Osteoblast (primary cell): ENCODE results near the gene BRMS1L. TPM values are rescaled to one million over a fixed set of nuclear protein-coding genes. Genes with fewer than 3 reads are reported as not detected.

ENCODE experiments used
- DNase-seq: peaks from one replicate; pipeline ENCODE4 v3.0.0; 2011; ENCODE audit warnings: low spot score, mixed read lengths; ENCODE audit not compliant: insufficient read length; ENCODE audit errors: missing footprints
- H2AFZ ChIP-seq: 2 replicates; pipeline ENCODE4 v1.6.0; 2011; ENCODE audit warnings: mild to moderate bottlenecking, low read length
- H3K27ac ChIP-seq: 2 replicates; pipeline ENCODE4 v1.5.1; 2011; ENCODE audit warnings: mild to moderate bottlenecking, low read depth, low read length, moderate library complexity
- H3K27me3 ChIP-seq: 2 replicates; pipeline ENCODE4 v1.6.0; 2012; ENCODE audit warnings: mild to moderate bottlenecking, control low read depth, inconsistent platforms, low read length, moderate library complexity; ENCODE audit not compliant: insufficient read depth
- H3K36me3 ChIP-seq: 2 replicates; pipeline ENCODE4 v1.5.1; 2011; ENCODE audit warnings: mild to moderate bottlenecking, low read length, control low read depth, moderate library complexity; ENCODE audit not compliant: insufficient read depth
- H3K4me1 ChIP-seq: 2 replicates; pipeline ENCODE4 v1.5.1; 2011; ENCODE audit warnings: mild to moderate bottlenecking, low read length, control low read depth, moderate library complexity; ENCODE audit not compliant: insufficient read depth
- H3K4me2 ChIP-seq: 2 replicates; pipeline ENCODE4 v1.6.0; 2011; ENCODE audit warnings: mild to moderate bottlenecking, low read length; ENCODE audit not compliant: insufficient read depth
- H3K4me3 ChIP-seq: fragments of 200-600 bp; sonication (generic); 3 replicates; pipeline ENCODE4 v1.5.1; 2012; ENCODE audit warnings: mild to moderate bottlenecking, low read length, inconsistent platforms; ENCODE audit not compliant: insufficient read depth
- H3K79me2 ChIP-seq: 2 replicates; pipeline ENCODE4 v1.6.0; 2012; ENCODE audit warnings: mild to moderate bottlenecking, low read length, control low read depth, inconsistent platforms; ENCODE audit not compliant: insufficient read depth
- H3K9me3 ChIP-seq: 2 replicates; pipeline ENCODE4 v1.5.1; 2011; ENCODE audit warnings: low read depth, low read length, control low read depth
- H4K20me1 ChIP-seq: 2 replicates; pipeline ENCODE4 v1.6.0; 2012; ENCODE audit warnings: mild to moderate bottlenecking, low read length, control low read depth; ENCODE audit not compliant: insufficient read depth
- total RNA-seq: library from RNA; depleted of rRNA; stranded (reverse); fragments of >200 nt; gene quantifications from 2 replicates; pipeline ENCODE4 v1.2.3, GENCODE V29; 2012
- TF ChIP-seq, protein P1 (sequence below): IDR thresholded peaks from 2 replicates; pipeline ENCODE4 v1.5.1; 2011; ENCODE audit warnings: mild to moderate bottlenecking, low read depth, low read length, moderate library complexity; ENCODE audit errors: extremely low read depth

The BRMS1L gene
- total RNA-seq, 1 donor, result 3.6 TPM

DNA sequence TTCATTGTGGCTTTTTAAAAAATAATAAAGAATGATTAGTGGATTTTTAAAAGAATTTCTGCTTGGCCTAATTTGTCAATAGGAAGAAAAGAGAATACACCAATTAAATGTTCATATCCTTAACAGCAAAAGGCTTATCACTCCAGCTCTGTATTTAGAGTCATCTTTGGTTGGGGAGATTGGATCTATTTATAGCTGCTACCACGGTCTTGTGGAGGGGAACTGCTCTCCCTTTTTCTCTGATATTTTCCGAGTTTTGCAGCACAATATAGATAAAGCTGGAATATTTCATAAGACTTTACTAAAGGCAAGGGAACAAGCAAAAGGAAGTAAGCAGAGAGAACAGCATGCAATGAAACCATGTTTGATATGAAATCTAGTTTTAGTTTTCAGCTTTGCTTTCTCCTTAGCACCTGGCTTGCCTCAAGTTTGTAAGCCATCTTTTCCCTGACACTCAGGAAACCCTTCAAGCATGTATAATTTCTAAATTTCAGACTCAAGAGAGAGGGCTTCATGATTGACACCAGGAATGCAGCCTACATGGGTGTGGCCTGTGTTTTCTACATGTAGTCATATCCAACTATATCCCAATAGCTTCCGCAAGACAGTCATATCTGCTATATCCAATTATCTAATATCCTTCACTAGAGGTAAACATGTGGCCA, 35.2 kb downstream of the BRMS1L start:
- H4K20me1 ChIP-seq, result no peaks in the 10 kb centered on the region
- H3K27me3 ChIP-seq, result no peaks in the 10 kb centered on the region
- TF ChIP-seq, protein P1, sequence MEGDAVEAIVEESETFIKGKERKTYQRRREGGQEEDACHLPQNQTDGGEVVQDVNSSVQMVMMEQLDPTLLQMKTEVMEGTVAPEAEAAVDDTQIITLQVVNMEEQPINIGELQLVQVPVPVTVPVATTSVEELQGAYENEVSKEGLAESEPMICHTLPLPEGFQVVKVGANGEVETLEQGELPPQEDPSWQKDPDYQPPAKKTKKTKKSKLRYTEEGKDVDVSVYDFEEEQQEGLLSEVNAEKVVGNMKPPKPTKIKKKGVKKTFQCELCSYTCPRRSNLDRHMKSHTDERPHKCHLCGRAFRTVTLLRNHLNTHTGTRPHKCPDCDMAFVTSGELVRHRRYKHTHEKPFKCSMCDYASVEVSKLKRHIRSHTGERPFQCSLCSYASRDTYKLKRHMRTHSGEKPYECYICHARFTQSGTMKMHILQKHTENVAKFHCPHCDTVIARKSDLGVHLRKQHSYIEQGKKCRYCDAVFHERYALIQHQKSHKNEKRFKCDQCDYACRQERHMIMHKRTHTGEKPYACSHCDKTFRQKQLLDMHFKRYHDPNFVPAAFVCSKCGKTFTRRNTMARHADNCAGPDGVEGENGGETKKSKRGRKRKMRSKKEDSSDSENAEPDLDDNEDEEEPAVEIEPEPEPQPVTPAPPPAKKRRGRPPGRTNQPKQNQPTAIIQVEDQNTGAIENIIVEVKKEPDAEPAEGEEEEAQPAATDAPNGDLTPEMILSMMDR, result no peak
- no peak overlapping the region for H2AFZ ChIP-seq
- no peaks in the 10 kb centered on the region for H3K79me2 ChIP-seq
- H3K36me3 ChIP-seq, result no peaks in the 10 kb centered on the region
- DNase-seq, result no peak
- H3K27ac ChIP-seq, result no peak overlapping the region
- H3K4me1 ChIP-seq, result no peaks in the 10 kb centered on the region
- H3K4me3 ChIP-seq, result no peak overlapping the region
- H3K9me3 ChIP-seq, result no peaks in the 10 kb centered on the region
- no peak overlapping the region for H3K4me2 ChIP-seq

GRCh38 chr14:35865611-35866324, 39.6 kb downstream of the BRMS1L start:
- Histone ChIP-seq H3K4me2 (no peak overlapping the region), H3K9me3 (no peaks in the 10 kb centered on the region), H3K4me3 (no peak overlapping the region), H3K36me3 (no peaks in the 10 kb centered on the region), H2AFZ (no peak overlapping the region), H3K27ac (no peak overlapping the region), H3K79me2 (no peaks in the 10 kb centered on the region), H3K27me3 (no peaks in the 10 kb centered on the region), H4K20me1 (no peaks in the 10 kb centered on the region), H3K4me1 (peaks cover 10% of the 10 kb centered on the region)
- no peak for DNase-seq
- TF ChIP-seq, protein P1, result no peak

GRCh38 chr14:35866595-35867279, 40.6 kb downstream of the BRMS1L start:
- TF ChIP-seq, protein P1, result no peak
- H3K27ac ChIP-seq, result no peak overlapping the region
- H3K4me1 ChIP-seq, result peaks cover 10% of the 10 kb centered on the region
- no peak overlapping the region for H3K4me3 ChIP-seq
- H3K79me2 ChIP-seq, result no peaks in the 10 kb centered on the region
- no peaks in the 10 kb centered on the region for H4K20me1 ChIP-seq
- no peaks in the 10 kb centered on the region for H3K36me3 ChIP-seq
- no peaks in the 10 kb centered on the region for H3K9me3 ChIP-seq
- no peaks in the 10 kb centered on the region for H3K27me3 ChIP-seq
- H3K4me2 ChIP-seq, result no peak overlapping the region
- no peak overlapping the region for H2AFZ ChIP-seq
- DNase-seq, result no peak

DNA sequence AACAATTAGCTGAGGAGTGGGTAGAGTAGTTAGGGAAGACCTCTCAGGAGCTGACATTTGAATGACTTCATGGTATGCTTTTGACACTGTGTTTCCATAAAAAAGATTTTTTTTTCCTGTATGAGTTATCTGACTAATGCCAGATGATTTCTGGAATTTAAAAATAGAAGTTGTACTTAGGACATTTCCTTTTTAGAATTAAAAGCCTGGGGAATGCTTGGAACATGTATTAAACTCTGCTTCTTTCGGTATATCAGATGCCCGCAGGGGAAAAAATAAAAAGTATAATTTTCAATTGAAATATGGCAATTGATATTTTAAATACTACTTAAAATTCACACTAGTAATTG, 41.1 kb downstream of the BRMS1L start:
- Histone ChIP-seq H3K79me2 (no peaks in the 10 kb centered on the region), H4K20me1 (no peaks in the 10 kb centered on the region), H3K9me3 (no peaks in the 10 kb centered on the region), H3K27me3 (no peaks in the 10 kb centered on the region), H3K4me3 (no peak overlapping the region), H3K4me1 (peaks cover 10% of the 10 kb centered on the region), H3K4me2 (no peak overlapping the region), H2AFZ (no peak overlapping the region), H3K36me3 (no peaks in the 10 kb centered on the region), H3K27ac (no peak overlapping the region)
- TF ChIP-seq, protein P1, result no peak
- DNase-seq, result no peak
